PC-3 (cell line): ENCODE results near the gene RASL11B. TPM values are rescaled to one million over a fixed set of nuclear protein-coding genes. Genes with fewer than 3 reads are reported as not detected.

Source experiments
- ATAC-seq: fragments of 200-7000 bp; cut with Tn5 transposase; 2 replicates; pipeline ENCODE4 v1.9.1; 2020; ENCODE audit warnings: mild to moderate bottlenecking, moderate library complexity
- BruUV-seq: library from RNA; stranded (reverse); fragments of 400-500 nt; replicated peaks from 2 replicates; lab custom pipeline; 2021; lab: Mats Ljungman, UMichigan
- CTCF ChIA-PET: fragments of 300-600 bp; sonication (Branson Sonifier 250); formaldehyde crosslinking; loops from one replicate; lab custom pipeline; 2022; ENCODE audit warnings: antibody characterized with exemption; lab: Charles Lee
- POLR2A ChIA-PET: fragments of 300-600 bp; sonication (Branson Sonifier 250); formaldehyde crosslinking; loops from one replicate; lab custom pipeline; 2022; ENCODE audit warnings: antibody characterized with exemption; ENCODE audit not compliant: unreplicated experiment; lab: Charles Lee
- DNase-seq: peaks from one replicate; pipeline ENCODE4 v3.0.0-alpha.2; 2015
- H2AFZ ChIP-seq: fragments of 300-600 bp; sonication (generic); 2 replicates; pipeline ENCODE4 v1.6.0; 2016; ENCODE audit warnings: antibody characterized with exemption, low read length
- H3F3A ChIP-seq: fragments of 300-600 bp; sonication (generic); one replicate; pipeline ENCODE4 v1.6.0; 2017; ENCODE audit warnings: antibody characterized with exemption, low read length, control low read depth, mild to moderate bottlenecking; ENCODE audit not compliant: unreplicated experiment
- H3K27ac ChIP-seq: fragments of 300-600 bp; sonication (generic); 2 replicates; pipeline ENCODE4 v1.5.1; 2016; ENCODE audit warnings: mild to moderate bottlenecking, low read length
- H3K27me3 ChIP-seq: fragments of 300-600 bp; sonication (generic); 2 replicates; pipeline ENCODE4 v1.6.1; 2016; ENCODE audit warnings: low read length, mixed read lengths
- H3K36me3 ChIP-seq: fragments of 300-600 bp; sonication (generic); 2 replicates; pipeline ENCODE4 v1.6.1; 2016; ENCODE audit warnings: low read depth, mixed run types, low read length, mixed read lengths
- H3K4me1 ChIP-seq: fragments of 300-600 bp; sonication (generic); 2 replicates; pipeline ENCODE4 v1.5.1; 2016; ENCODE audit warnings: low read length; ENCODE audit not compliant: insufficient read depth
- H3K4me2 ChIP-seq: fragments of 300-600 bp; sonication (generic); 2 replicates; pipeline ENCODE4 v1.6.0; 2016; ENCODE audit warnings: low read length
- H3K4me3 ChIP-seq: fragments of 300-600 bp; sonication (generic); 2 replicates; pipeline ENCODE4 v1.5.1; 2016; ENCODE audit warnings: mild to moderate bottlenecking, low read length, mixed read lengths
- H3K79me2 ChIP-seq: fragments of 300-600 bp; sonication (generic); 2 replicates; pipeline ENCODE4 v1.6.1; 2017; ENCODE audit warnings: low read length, mixed read lengths
- H3K9ac ChIP-seq: fragments of 300-600 bp; sonication (generic); 2 replicates; pipeline ENCODE4 v1.6.0; 2016; ENCODE audit warnings: mild to moderate bottlenecking, low read length
- H3K9me2 ChIP-seq: fragments of 300-600 bp; sonication (generic); replicated peaks from 2 replicates; pipeline ENCODE4 v1.6.1; 2016; ENCODE audit warnings: mixed run types, low read length, mixed read lengths
- H3K9me3 ChIP-seq: fragments of 300-600 bp; sonication (generic); 2 replicates; pipeline ENCODE4 v1.6.1; 2016; ENCODE audit warnings: low read length, mixed read lengths
- H4K20me1 ChIP-seq: fragments of 300-600 bp; sonication (generic); 2 replicates; pipeline ENCODE4 v1.6.1; 2016; ENCODE audit warnings: low read length, mixed read lengths
- CTCF ChIP-seq: fragments of 300-600 bp; sonication (generic); conservative IDR thresholded peaks from 2 replicates; pipeline ENCODE4 v1.5.1; 2017; ENCODE audit warnings: antibody characterized with exemption, low read depth, mild to moderate bottlenecking, low read length
- EZH2 ChIP-seq: fragments of 300-600 bp; sonication (generic); IDR thresholded peaks from one replicate; pipeline ENCODE4 v1.6.1; 2017; ENCODE audit warnings: antibody characterized with exemption, mild to moderate bottlenecking, low read length; ENCODE audit not compliant: unreplicated experiment
- EZH2phosphoT487 ChIP-seq: fragments of 300-600 bp; sonication (generic); IDR thresholded peaks from 2 replicates; pipeline ENCODE4 v1.6.1; 2018; ENCODE audit warnings: mild to moderate bottlenecking, antibody characterized with exemption, low read length, borderline replicate concordance
- intact Hi-C: fragments of 100-400 bp; cut with micrococcal nuclease; formaldehyde crosslinking; loops from 2 replicates; pipeline ENCODE4 v1.9.0; 2023
- total RNA-seq: library from RNA; depleted of rRNA; stranded (reverse); fragments of >200 nt; gene quantifications from 2 replicates; pipeline ENCODE4 v1.2.3, GENCODE V29; 2014

RASL11B gene
- total RNA-seq, 1 experiment from 2014 or later = 0.07 TPM

DNA sequence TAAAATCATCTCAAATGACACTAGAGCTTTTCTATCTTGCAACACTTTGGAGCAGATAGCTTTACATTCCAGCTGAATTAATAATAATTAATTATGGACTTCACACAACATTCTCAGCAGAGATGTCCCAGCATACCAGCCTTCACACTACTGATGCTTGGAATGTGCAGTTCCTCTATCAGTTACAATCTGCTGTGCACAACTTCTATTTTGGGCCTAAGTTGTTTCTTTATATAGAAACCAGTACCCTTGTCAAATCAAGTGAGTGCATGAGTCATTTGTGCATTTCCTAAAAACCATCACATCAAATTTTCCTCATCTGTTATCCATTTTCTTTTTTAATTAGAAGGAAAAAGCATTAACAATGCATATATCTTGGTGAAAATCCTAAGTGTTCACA, 8.8 kb upstream of the RASL11B start:
- H3K4me2 ChIP-seq = no peak overlapping the region
- H3K9ac ChIP-seq = no peak overlapping the region
- TF ChIP-seq EZH2 = no peak
- no peaks in the 10 kb centered on the region for H4K20me1 ChIP-seq
- no peaks in the 10 kb centered on the region for H3K79me2 ChIP-seq
- no peaks in the 10 kb centered on the region for H3K36me3 ChIP-seq
- no peak overlapping the region for H2AFZ ChIP-seq
- no peaks in the 10 kb centered on the region; the same call in 1 of the 2 replicates for H3K9me3 ChIP-seq
- ChIA-PET CTCF (no interaction called here), POLR2A (no interaction called here)
- no peaks in the 10 kb centered on the region for H3K9me2 ChIP-seq
- H3K27ac ChIP-seq = no peak overlapping the region
- no peaks in the 10 kb centered on the region for H3F3A ChIP-seq
- no peak overlapping the region for H3K4me3 ChIP-seq
- no peaks in the 10 kb centered on the region for H3K4me1 ChIP-seq
- no TSS peak for BruUV-seq
- no peak for ATAC-seq
- intact Hi-C loops = no loop called here
- DNase-seq = no peak
- H3K27me3 ChIP-seq = no peaks in the 10 kb centered on the region

GRCh38 chr4:52856801-52857200, 5.3 kb upstream of the RASL11B start:
- ATAC-seq = no peak
- Histone ChIP-seq H3K27ac (no peak overlapping the region), H3K36me3 (no peaks in the 10 kb centered on the region), H3K79me2 (no peaks in the 10 kb centered on the region), H3K9ac (no peak overlapping the region), H4K20me1 (no peaks in the 10 kb centered on the region), H3K4me3 (no peak overlapping the region), H3F3A (no peaks in the 10 kb centered on the region), H3K4me2 (no peak overlapping the region), H3K4me1 (no peaks in the 10 kb centered on the region; the same call in 1 of the 2 replicates), H3K9me3 (no peaks in the 10 kb centered on the region; the same call in 1 of the 2 replicates), H3K27me3 (0 out of 2 replicates have a peak, but pooled peaks cover 6% of the 10 kb centered on the region), H3K9me2 (no peaks in the 10 kb centered on the region), H2AFZ (no peak overlapping the region)
- TF ChIP-seq EZH2 = no peak
- TF ChIP-seq EZH2phosphoT487 = no peak
- TF ChIP-seq CTCF = no peak
- CTCF ChIA-PET = no interaction called here
- intact Hi-C loops = no loop called here
- BruUV-seq = no TSS peak
- no peak for DNase-seq
- POLR2A ChIA-PET = no interaction called here

DNA sequence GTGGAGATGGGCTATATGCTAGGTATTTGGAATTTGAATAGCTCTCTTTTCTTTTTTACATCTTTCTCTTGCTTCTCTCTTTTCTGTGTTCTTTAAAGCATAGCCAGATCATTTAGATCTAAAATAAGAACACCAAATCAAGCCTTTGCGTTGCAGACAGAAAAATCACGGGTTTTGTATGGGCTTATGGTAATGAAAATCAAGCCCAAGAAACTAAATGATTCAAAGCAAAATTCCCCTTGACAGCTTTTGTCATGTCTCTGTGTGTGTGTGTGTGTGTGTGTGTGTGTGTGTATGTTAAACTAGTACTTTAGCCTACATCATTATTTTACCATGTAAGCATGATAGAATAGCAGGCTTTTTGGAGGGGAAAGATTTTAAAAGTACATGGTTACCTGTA, 1.8 kb upstream of the RASL11B start:
- no peaks in the 10 kb centered on the region for H3F3A ChIP-seq
- no peaks in the 10 kb centered on the region for H3K9me2 ChIP-seq
- H3K4me2 ChIP-seq = no peak overlapping the region
- no peaks in the 10 kb centered on the region for H4K20me1 ChIP-seq
- no peak overlapping the region for H3K4me3 ChIP-seq
- H3K9me3 ChIP-seq = no peaks in the 10 kb centered on the region; the same call in 1 of the 2 replicates
- 0 out of 2 replicates have a peak, but pooled peaks cover 6% of the 10 kb centered on the region for H3K27me3 ChIP-seq
- no TSS peak for BruUV-seq
- intact Hi-C loops = no loop called here
- no peak for DNase-seq
- no peak overlapping the region for H3K9ac ChIP-seq
- ATAC-seq = no peak
- peaks cover 5% of the 10 kb centered on the region for H3K4me1 ChIP-seq
- ChIA-PET CTCF (no interaction called here), POLR2A (no interaction called here)
- no peak overlapping the region for H2AFZ ChIP-seq
- TF ChIP-seq CTCF (no peak), EZH2 (no peak), EZH2phosphoT487 (no peak)
- H3K27ac ChIP-seq = no peak overlapping the region
- no peaks in the 10 kb centered on the region for H3K36me3 ChIP-seq
- H3K79me2 ChIP-seq = no peaks in the 10 kb centered on the region
